Measurements from ENCODE around the gene HAPLN3. TPM values are rescaled to one million over a fixed set of nuclear protein-coding genes. Genes with fewer than 3 reads are reported as not detected.
"Not testable (repeated sequence)": the region's sequence is repeated elsewhere in the genome, so short reads cannot be mapped to it uniquely, and the experiment has no call there.

HAPLN3 gene, protein sequence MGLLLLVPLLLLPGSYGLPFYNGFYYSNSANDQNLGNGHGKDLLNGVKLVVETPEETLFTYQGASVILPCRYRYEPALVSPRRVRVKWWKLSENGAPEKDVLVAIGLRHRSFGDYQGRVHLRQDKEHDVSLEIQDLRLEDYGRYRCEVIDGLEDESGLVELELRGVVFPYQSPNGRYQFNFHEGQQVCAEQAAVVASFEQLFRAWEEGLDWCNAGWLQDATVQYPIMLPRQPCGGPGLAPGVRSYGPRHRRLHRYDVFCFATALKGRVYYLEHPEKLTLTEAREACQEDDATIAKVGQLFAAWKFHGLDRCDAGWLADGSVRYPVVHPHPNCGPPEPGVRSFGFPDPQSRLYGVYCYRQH
- total RNA-seq, result 16.8 and 28.2 TPM in 2 replicates

DNA sequence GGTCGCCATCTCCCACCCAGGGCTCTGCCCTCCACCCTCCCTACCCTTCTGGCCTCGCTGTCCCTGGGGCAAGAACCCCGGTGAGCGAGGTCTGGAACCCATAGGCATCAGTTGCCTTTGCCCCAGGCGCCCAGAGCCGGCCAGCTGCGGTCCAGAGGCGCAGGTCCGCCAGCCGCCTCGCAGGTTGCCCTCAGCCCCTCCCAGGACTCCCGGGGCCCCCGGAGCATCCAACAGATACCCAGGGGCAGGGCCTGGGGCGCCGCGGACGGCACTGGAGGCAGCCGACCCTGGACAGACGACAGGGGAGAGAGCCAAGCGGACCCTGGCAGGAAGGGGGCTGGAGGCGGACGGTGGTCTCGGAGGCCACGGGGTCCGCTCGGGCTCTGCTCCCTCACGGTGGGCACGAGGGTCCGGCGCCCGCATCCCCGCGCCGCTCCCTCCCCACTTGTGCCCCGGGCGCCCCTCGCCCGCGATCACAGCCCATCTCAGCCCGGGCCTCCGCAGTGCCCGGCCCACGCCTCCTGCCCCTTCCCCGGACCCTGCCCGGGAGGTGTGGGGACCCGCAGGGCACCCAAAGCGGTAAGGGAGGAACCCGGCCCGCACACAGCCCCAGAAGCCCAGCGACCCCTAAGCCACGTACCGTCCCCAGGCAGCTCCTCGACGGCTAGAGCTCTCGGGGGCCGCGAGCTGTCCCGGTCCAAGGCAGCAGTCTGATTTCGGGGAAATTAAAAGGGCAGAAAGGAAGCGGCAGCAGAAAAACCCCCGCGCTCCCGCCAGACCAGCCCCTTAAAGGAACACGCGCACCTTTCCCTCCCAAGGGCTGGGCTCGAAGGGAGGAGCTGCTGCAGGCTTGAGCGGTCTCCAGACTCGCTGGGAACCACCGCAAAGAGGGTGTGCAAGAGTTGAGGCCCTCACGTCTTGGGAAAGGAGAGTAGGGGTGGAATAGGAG lies at the start of gene HAPLN3:
HAPLN3 (minus strand) TSS at position 726 of the 949 bp plus-strand sequence. CDS start 8,246 bp downstream, outside the sequence.
- TF ChIP-seq, protein P1, sequence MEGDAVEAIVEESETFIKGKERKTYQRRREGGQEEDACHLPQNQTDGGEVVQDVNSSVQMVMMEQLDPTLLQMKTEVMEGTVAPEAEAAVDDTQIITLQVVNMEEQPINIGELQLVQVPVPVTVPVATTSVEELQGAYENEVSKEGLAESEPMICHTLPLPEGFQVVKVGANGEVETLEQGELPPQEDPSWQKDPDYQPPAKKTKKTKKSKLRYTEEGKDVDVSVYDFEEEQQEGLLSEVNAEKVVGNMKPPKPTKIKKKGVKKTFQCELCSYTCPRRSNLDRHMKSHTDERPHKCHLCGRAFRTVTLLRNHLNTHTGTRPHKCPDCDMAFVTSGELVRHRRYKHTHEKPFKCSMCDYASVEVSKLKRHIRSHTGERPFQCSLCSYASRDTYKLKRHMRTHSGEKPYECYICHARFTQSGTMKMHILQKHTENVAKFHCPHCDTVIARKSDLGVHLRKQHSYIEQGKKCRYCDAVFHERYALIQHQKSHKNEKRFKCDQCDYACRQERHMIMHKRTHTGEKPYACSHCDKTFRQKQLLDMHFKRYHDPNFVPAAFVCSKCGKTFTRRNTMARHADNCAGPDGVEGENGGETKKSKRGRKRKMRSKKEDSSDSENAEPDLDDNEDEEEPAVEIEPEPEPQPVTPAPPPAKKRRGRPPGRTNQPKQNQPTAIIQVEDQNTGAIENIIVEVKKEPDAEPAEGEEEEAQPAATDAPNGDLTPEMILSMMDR (IDR thresholded peaks at IDR 0.05; ENCODE audit: insufficient read depth, low read length, poor library complexity, severe bottlenecking), result no peak
- peak within 1 kb of the TSS; percentile 53 for H3K4me3 ChIP-seq (ENCODE audit: low read depth, low read length)
- H3K36me3 ChIP-seq (ENCODE audit: control insufficient read depth, insufficient read depth, low read length), result no peaks in the 10 kb centered on the region
- peaks cover 4% of the 10 kb centered on the region for H3K27me3 ChIP-seq (ENCODE audit: control insufficient read depth, insufficient read depth, low read length)
- no peak for DNase-seq (ENCODE audit: low read depth)

DNA sequence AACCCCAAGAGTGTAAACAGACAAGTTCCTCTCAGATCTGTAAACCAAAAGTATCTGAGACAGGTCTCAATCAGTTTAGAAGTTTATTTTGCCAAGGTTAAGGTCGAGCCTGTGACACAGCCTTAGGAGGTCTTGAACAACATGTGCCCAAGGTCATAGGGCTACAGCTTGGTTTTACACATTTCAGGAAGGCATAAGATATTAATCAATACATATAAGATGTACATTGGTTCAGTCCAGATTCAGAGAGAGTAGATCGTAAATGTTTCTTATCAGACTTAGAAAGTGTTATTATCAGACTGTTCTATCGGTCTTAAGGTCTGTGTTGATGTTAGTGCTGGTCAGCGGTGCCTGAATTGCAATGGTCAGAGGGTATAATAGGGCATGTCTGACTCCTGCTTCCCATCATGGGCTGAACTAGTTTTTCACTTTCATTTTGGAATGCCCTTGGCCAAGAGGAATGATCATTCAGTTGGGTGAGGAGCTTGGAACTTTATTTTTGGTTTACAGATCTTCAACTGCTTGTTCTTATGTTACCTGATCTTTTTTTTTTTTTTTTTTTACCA lies 44.8 kb upstream of the HAPLN3 start:
- H3K27me3 ChIP-seq (ENCODE audit: control insufficient read depth, insufficient read depth, low read length), result no peaks in the 10 kb centered on the region
- no peak for DNase-seq (ENCODE audit: low read depth)
- H3K36me3 ChIP-seq (ENCODE audit: control insufficient read depth, insufficient read depth, low read length), result no peaks in the 10 kb centered on the region
- no peak overlapping the region for H3K4me3 ChIP-seq (ENCODE audit: low read depth, low read length)
- TF ChIP-seq, protein P1 (IDR thresholded peaks at IDR 0.05; ENCODE audit: insufficient read depth, low read length, poor library complexity, severe bottlenecking), result no peak

DNA sequence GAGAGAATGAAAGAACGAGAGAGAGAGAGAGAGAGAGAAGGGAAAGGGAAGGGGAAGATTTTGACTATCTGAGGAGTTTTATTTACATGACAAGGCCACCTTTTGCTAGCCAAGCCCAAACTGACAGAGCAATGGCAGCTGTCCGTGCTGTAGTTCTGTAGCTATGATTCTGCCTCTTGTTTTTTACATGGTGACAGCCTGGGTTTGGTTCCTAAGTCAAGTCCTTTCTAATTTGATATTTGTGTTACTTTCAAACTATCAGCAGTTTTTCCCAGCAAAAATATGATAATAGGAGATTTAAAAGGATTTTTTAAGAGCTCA lies 44.1 kb upstream of the HAPLN3 start:
- Histone ChIP-seq H3K36me3 (ENCODE audit: control insufficient read depth, insufficient read depth, low read length) (no peaks in the 10 kb centered on the region), H3K27me3 (ENCODE audit: control insufficient read depth, insufficient read depth, low read length) (no peaks in the 10 kb centered on the region), H3K4me3 (ENCODE audit: low read depth, low read length) (no peak overlapping the region)
- TF ChIP-seq, protein P1 (IDR thresholded peaks at IDR 0.05; ENCODE audit: insufficient read depth, low read length, poor library complexity, severe bottlenecking), result no peak
- no peak for DNase-seq (ENCODE audit: low read depth)

DNA sequence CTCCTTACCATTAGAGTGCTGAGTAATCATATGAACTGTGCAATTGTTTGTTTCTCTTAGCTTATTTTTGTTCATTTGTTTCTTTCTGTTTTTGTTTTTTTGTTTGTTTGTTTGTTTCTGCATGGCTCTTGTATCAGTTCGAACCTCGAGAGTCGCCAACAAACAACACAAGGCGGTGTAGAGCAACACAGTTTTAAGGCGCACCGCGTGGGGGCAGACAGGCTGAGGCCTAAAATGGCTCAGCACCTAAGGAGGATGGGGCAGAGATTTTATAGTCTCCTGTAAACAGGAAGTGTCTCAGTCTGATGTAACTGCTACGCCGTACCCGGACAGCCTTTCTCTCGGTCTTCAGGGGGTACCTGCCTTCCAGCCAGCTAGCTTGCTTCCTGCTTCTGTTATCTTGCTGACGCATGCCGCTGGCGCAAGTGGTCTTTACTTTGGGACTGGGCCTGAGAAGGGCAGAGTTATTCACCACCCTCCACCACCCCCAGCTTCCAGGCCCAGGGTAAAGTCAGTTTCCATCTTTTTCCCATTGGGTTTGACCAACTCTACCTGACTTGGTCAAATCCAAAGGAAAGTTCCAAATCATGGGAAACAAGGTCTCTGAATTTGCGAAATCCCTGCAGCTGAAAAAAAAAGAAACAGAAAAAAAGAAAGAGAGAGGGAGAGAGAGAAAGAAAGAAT lies 43.6 kb upstream of the HAPLN3 start:
- Histone ChIP-seq H3K36me3 (ENCODE audit: control insufficient read depth, insufficient read depth, low read length) (no peaks in the 10 kb centered on the region), H3K4me3 (ENCODE audit: low read depth, low read length) (no peak overlapping the region), H3K27me3 (ENCODE audit: control insufficient read depth, insufficient read depth, low read length) (no peaks in the 10 kb centered on the region)
- no peak for DNase-seq (ENCODE audit: low read depth)
- TF ChIP-seq, protein P1 (IDR thresholded peaks at IDR 0.05; ENCODE audit: insufficient read depth, low read length, poor library complexity, severe bottlenecking), result no peak

DNA sequence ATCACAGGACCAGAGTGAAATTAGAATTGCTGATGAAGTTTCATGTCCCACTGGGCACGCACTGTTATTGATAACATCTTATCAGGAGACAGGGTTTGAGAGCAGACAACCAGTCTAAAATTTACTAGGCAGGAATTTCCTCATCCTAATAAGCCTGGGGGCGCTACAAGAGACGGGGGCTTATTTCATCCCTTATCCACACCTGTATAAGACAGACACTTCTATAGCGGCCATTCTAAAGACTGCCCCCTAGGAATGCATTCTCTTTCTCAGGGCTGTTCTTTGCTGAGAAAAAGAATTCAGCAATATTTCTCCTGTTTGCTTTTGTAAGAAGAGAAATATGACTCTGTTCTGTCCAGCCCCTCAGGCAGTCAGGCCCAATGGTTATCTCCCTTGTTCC lies 39.1 kb upstream of the HAPLN3 start:
- DNase-seq (ENCODE audit: low read depth); H3K4me3 ChIP-seq (ENCODE audit: low read depth, low read length); H3K36me3 ChIP-seq (ENCODE audit: control insufficient read depth, insufficient read depth, low read length); H3K27me3 ChIP-seq (ENCODE audit: control insufficient read depth, insufficient read depth, low read length): not testable (repeated sequence)

Data from kidney epithelial cell (primary cell).